GM12878 (cell line): ENCODE results near the gene C15orf40. TPM values are rescaled to one million over a fixed set of nuclear protein-coding genes. Genes with fewer than 3 reads are reported as not detected.

Source experiments
- ATAC-seq: fragments of 200-7000 bp; cut with Tn5 transposase; 3 replicates; pipeline ENCODE4 v1.9.1; 2020; ENCODE audit warnings: mild to moderate bottlenecking, moderate library complexity
- BruUV-seq: library from RNA; stranded (reverse); fragments of 400-500 nt; replicated peaks from 2 replicates; lab custom pipeline; 2021; lab: Mats Ljungman, UMichigan
- CTCF ChIA-PET: fragments of 300-600 bp; sonication (Branson Sonifier 250); formaldehyde crosslinking; extraction: SDS; loops from one replicate; lab custom pipeline; 2021; ENCODE audit warnings: inconsistent platforms; lab: Yijun Ruan, JAX
- POLR2A ChIA-PET: fragments of 350-600 bp; formaldehyde crosslinking; extraction: SDS; loops from one replicate; lab custom pipeline; 2021; ENCODE audit warnings: inconsistent platforms; lab: Charles Lee
- RAD21 ChIA-PET: fragments of 300-600 bp; sonication (Branson Sonifier 250); formaldehyde crosslinking; loops from one replicate; lab custom pipeline; 2023; ENCODE audit warnings: antibody characterized with exemption; ENCODE audit not compliant: unreplicated experiment; lab: Charles Lee
- SMC1A ChIA-PET: fragments of 300-600 bp; sonication (Branson Sonifier 250); formaldehyde crosslinking; loops from one replicate; lab custom pipeline; 2023; ENCODE audit not compliant: unreplicated experiment, uncharacterized antibody; lab: Charles Lee
- DNase-seq: peaks from one replicate; pipeline ENCODE4 v3.0.0-alpha.2; 2011; ENCODE audit warnings: low read depth, low spot score
- FAIRE-seq: peaks from 3 replicates; lab custom pipeline; 2011; peaks lifted over from hg19 to GRCh38; lab: Jason Lieb, UNC
- H2AFZ ChIP-seq: 2 replicates; pipeline ENCODE4 v1.6.0; 2011; ENCODE audit warnings: low read depth, low read length, control low read depth; ENCODE audit not compliant: control insufficient read depth
- H3K27ac ChIP-seq: 2 replicates; pipeline ENCODE4 v1.5.1; 2011; ENCODE audit warnings: control low read depth; ENCODE audit not compliant: control insufficient read depth, insufficient read depth
- H3K27me3 ChIP-seq, 2 experiments: replicated peaks in 1 of 2; 2 replicates each; pipeline versions ENCODE4 v1.6.0 to v1.6.1; 2011; ENCODE audit warnings: low read length in 1 of 2; ENCODE audit not compliant: control insufficient read depth in 2 of 2, insufficient read depth in 2 of 2
- H3K36me3 ChIP-seq, 2 experiments: 2 replicates each; pipeline ENCODE4 v1.5.1; 2011; ENCODE audit warnings: low read length in 1 of 2; ENCODE audit not compliant: control insufficient read depth in 2 of 2, insufficient read depth in 2 of 2
- H3K4me1 ChIP-seq: 2 replicates; pipeline ENCODE4 v1.6.1; 2011; ENCODE audit warnings: mild to moderate bottlenecking, low read length, moderate library complexity, mixed read lengths; ENCODE audit not compliant: control insufficient read depth, insufficient read depth
- H3K4me2 ChIP-seq: 2 replicates; pipeline ENCODE4 v1.6.0; 2011; ENCODE audit warnings: control low read depth; ENCODE audit not compliant: control insufficient read depth, insufficient read depth
- H3K4me3 ChIP-seq: fragments of 200-600 bp; sonication (generic); 2 replicates; pipeline ENCODE4 v1.5.1; 2016
- H3K79me2 ChIP-seq: 2 replicates; pipeline ENCODE4 v1.6.0; 2011; ENCODE audit warnings: low read length; ENCODE audit not compliant: control insufficient read depth, insufficient read depth
- H3K9ac ChIP-seq: 2 replicates; pipeline ENCODE4 v1.8.0; 2011; ENCODE audit warnings: low read length, control low read depth, mixed read lengths; ENCODE audit not compliant: control insufficient read depth, insufficient read depth
- H3K9me3 ChIP-seq: replicated peaks from 3 replicates; pipeline ENCODE4 v1.5.1; 2011; ENCODE audit warnings: mild to moderate bottlenecking, low read length; ENCODE audit not compliant: control insufficient read depth, insufficient read depth
- H4K20me1 ChIP-seq: 2 replicates; pipeline ENCODE4 v1.6.0; 2011; ENCODE audit not compliant: control insufficient read depth, insufficient read depth
- CHD2 ChIP-seq: IDR thresholded peaks from 2 replicates; pipeline ENCODE4 v1.6.1; 2011; ENCODE audit warnings: low read depth, low read length, improper control_type of control experiment, borderline replicate concordance
- CREB1 ChIP-seq: IDR thresholded peaks from 2 replicates; pipeline ENCODE4 v1.6.1; 2012; ENCODE audit warnings: low read depth, mild to moderate bottlenecking, inconsistent platforms
- IRF4 ChIP-seq: IDR thresholded peaks from 2 replicates; pipeline ENCODE4 v1.6.1; 2011; ENCODE audit warnings: low read depth, low read length
- KDM1A ChIP-seq: fragments of 200-600 bp; sonication (generic); IDR thresholded peaks from 2 replicates; pipeline ENCODE4 v1.6.1; 2016; ENCODE audit warnings: borderline replicate concordance
- RAD21 ChIP-seq: IDR thresholded peaks from 2 replicates; pipeline ENCODE4 v1.6.1; 2011; ENCODE audit warnings: mild to moderate bottlenecking, low read depth, low read length, moderate library complexity; ENCODE audit not compliant: insufficient read depth
- SMARCA5 ChIP-seq: fragments of 450-650 bp; IDR thresholded peaks from 2 replicates; pipeline ENCODE4 v1.6.1; 2017; ENCODE audit warnings: mild to moderate bottlenecking
- SMC3 ChIP-seq: IDR thresholded peaks from 2 replicates; pipeline ENCODE4 v1.6.1; 2011; ENCODE audit warnings: low read length, improper control_type of control experiment, borderline replicate concordance
- TAF1 ChIP-seq: IDR thresholded peaks from 2 replicates; pipeline ENCODE4 v1.6.1; 2011; ENCODE audit warnings: mild to moderate bottlenecking, low read depth, low read length, borderline replicate concordance
- YY1 ChIP-seq: IDR thresholded peaks from 2 replicates; pipeline ENCODE4 v1.6.1; 2011; ENCODE audit warnings: low read depth, mild to moderate bottlenecking, low read length
- ZBED1 ChIP-seq: IDR thresholded peaks from 2 replicates; pipeline ENCODE4 v1.6.1; 2016; ENCODE audit warnings: borderline replicate concordance
- ZNF622 ChIP-seq: fragments of 450-650 bp; IDR thresholded peaks from 2 replicates; pipeline ENCODE4 v1.6.1; 2017; ENCODE audit warnings: mild to moderate bottlenecking, inconsistent platforms
- ZZZ3 ChIP-seq: IDR thresholded peaks from 2 replicates; pipeline ENCODE4 v1.6.1; 2011; ENCODE audit warnings: low read depth; ENCODE audit not compliant: control insufficient read depth, insufficient read length
- WGBS: methylation state at CpG from one replicate; pipeline ENCODE4 v1.1.6; 2016; ENCODE audit warnings: low lambda C conversion rate; ENCODE audit not compliant: insufficient replicate concordance, insufficient coverage; ENCODE audit errors: missing lambda C conversion rate; 5-methylcytosine and 5-hydroxymethylcytosine counted together
- in situ Hi-C: fragments of 300-500 bp; cut with MboI; formaldehyde crosslinking; loops from 9 replicates; pipeline ENCODE4 v1.14.3; 2018; ENCODE audit warnings: mixed read lengths
- intact Hi-C: fragments of 100-400 bp; cut with micrococcal nuclease; formaldehyde crosslinking; loops from one replicate; pipeline ENCODE4 v1.14.2; 2022; ENCODE audit not compliant: unreplicated experiment
- polyA plus RNA-seq, 11 experiments: library from polyadenylated mRNA; depleted of rRNA in 4 of 11; unstranded in 6 of 11; stranded (reverse) in 5 of 11; fragments of >200 nt; fragmentation: Nextera tagmentation in 4 of 11; fragmentation: Illumina TruSeq in 1 of 11; extraction: Ambion mirVana in 4 of 11; extraction: Trizol in 1 of 11; gene quantifications; 1 replicate in 1 of 11; 2 replicates in 10 of 11; pipeline versions ENCODE4 v1.2.1 to v1.2.3, GENCODE V29; 2011 to 2016; ENCODE audit warnings: inconsistent platforms in 2 of 11, missing spikeins in 2 of 11, low read depth in 1 of 11
- total RNA-seq, 4 experiments: library from RNA; depleted of rRNA in 3 of 4; stranded (reverse); fragments of >200 nt in 3 of 4; fragmentation: Illumina TruSeq in 1 of 4; extraction: Trizol in 1 of 4; gene quantifications; 2 replicates each; pipeline versions ENCODE4 v1.2.1 to v1.2.3, GENCODE V29; 2013 to 2021
- TF ChIP-seq, protein P1 (sequence below): fragments of 450-650 bp; IDR thresholded peaks from 2 replicates; pipeline ENCODE4 v1.6.1; 2017; ENCODE audit warnings: mild to moderate bottlenecking, moderate library complexity
- TF ChIP-seq, protein P2 (sequence below): fragments of 450-650 bp; IDR thresholded peaks from 2 replicates; pipeline ENCODE4 v1.6.1; 2017; ENCODE audit warnings: low read depth, mild to moderate bottlenecking, moderate library complexity
- TF ChIP-seq, protein P3 (sequence below), 3 experiments: IDR thresholded peaks in 2 of 3; conservative IDR thresholded peaks in 1 of 3; 2 replicates each; pipeline ENCODE4 v1.5.1; 2011; ENCODE audit warnings: low read depth in 3 of 3, low read length in 3 of 3, mild to moderate bottlenecking in 3 of 3, control low read depth in 2 of 3, moderate library complexity in 2 of 3, inconsistent platforms in 1 of 3, mixed read lengths in 1 of 3; ENCODE audit not compliant: control insufficient read depth in 2 of 3, insufficient read depth in 1 of 3; ENCODE audit errors: extremely low read depth in 1 of 3

C15orf40 gene
- total and polyA plus RNA-seq, 10 of the 15 experiments (the other 5 are each of a cell fraction or from before 2014, with no cell fraction given), result 21.3 to 70.0 (median 31.8) TPM

DNA sequence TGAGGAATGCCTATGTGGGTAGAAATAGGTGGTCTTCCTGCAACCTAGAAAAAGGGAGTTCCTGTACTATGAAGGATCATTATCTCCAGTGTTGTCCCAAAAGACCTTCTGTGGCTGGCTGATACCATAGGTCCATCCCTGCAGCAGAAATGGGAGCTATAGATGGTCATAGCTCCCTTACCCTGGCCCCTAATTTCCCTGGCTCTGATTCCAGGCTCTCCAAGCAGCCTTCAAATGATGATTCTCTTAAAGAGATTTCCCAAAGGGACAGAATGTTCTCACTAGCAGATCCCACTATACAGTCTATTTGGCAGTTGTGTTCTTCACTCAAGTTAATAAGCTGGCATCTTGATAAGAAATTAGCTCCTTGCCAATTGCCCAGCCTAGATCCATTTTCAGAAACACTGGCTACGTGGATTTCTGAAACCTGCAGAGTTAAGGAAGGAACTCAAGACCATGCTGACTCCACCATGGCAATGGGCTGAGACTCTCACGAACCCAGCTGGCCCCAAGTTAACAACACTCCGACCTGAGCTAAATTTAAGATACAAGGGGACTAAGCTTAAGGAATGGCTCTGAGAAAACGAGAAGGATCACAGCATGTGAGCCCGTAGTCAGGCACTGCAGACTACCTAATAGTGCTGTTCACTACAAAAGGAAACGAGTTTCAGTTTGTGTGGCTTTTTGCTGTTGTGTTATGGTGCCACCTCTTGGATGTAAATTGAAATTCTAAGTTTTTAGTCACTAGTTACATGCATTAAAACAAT is 11.4 kb downstream of the C15orf40 start:
- SMC1A ChIA-PET, result interaction anchor here (0.8 to 1.8 kb wide), 19 partner anchors 11 to 469 kb away, joined by 3 to 16 read pairs (median 4); partner anchors contain the start of genes RAMAC and RPS17
- peak; percentile 97 for ATAC-seq

More for the DNA sequence above, 11.4 kb downstream of the C15orf40 start:
- Histone ChIP-seq H3K27me3 (no peaks in the 10 kb centered on the region), H2AFZ (peak overlapping the region; percentile 86), H3K9me3 (no peaks in the 10 kb centered on the region), H3K4me3 (peak overlapping the region; percentile 59; the same call in 1 of the 2 replicates), H4K20me1 (no peaks in the 10 kb centered on the region), H3K9ac (peak overlapping the region; percentile 28; the same call in 1 of the 2 replicates), H3K4me2 (peak overlapping the region; percentile 89), H3K79me2 (no peaks in the 10 kb centered on the region), H3K36me3 (peaks cover 0 to 2% of the 10 kb centered on the region in 2 experiments; a peak in 1 of 4 replicates), H3K4me1 (no peaks in the 10 kb centered on the region; the same call in 1 of the 2 replicates), H3K27ac (no peak overlapping the region)
- RAD21 ChIA-PET, result interaction anchor here (0.8 to 2.9 kb wide), 8 partner anchors 10 to 338 kb away, joined by 3 to 11 read pairs (median 4); partner anchors contain the start of genes C15orf40 and RAMAC
- intact Hi-C loops, result loop anchor here (2.0 to 10.0 kb wide), 3 partner anchors 151 to 469 kb away; no protein-coding TSS in a partner anchor
- peak; percentile 98 for FAIRE-seq
- 0% methylated on average over 6 of the region's 6 CpGs for WGBS
- BruUV-seq, result no TSS peak
- CTCF ChIA-PET, result interaction anchor here (0.6 to 4.2 kb wide), 25 partner anchors 11 to 473 kb away, joined by 3 to 43 read pairs (median 4); partner anchors contain the start of genes C15orf40, FSD2, RAMAC and RPS17
- in situ Hi-C loops, result no loop called here
- POLR2A ChIA-PET, result interaction anchor here (0.5 to 0.8 kb wide), 2 partner anchors 26 to 469 kb away, joined by 3 to 4 read pairs; no protein-coding TSS in a partner anchor
- TF ChIP-seq SMC3, result peak; percentile 77; the same call in 1 of the 2 replicates
- TF ChIP-seq KDM1A, result no peak
- no peak for TF ChIP-seq CHD2
- TF ChIP-seq ZBED1, result no peak
- TF ChIP-seq, protein P1, sequence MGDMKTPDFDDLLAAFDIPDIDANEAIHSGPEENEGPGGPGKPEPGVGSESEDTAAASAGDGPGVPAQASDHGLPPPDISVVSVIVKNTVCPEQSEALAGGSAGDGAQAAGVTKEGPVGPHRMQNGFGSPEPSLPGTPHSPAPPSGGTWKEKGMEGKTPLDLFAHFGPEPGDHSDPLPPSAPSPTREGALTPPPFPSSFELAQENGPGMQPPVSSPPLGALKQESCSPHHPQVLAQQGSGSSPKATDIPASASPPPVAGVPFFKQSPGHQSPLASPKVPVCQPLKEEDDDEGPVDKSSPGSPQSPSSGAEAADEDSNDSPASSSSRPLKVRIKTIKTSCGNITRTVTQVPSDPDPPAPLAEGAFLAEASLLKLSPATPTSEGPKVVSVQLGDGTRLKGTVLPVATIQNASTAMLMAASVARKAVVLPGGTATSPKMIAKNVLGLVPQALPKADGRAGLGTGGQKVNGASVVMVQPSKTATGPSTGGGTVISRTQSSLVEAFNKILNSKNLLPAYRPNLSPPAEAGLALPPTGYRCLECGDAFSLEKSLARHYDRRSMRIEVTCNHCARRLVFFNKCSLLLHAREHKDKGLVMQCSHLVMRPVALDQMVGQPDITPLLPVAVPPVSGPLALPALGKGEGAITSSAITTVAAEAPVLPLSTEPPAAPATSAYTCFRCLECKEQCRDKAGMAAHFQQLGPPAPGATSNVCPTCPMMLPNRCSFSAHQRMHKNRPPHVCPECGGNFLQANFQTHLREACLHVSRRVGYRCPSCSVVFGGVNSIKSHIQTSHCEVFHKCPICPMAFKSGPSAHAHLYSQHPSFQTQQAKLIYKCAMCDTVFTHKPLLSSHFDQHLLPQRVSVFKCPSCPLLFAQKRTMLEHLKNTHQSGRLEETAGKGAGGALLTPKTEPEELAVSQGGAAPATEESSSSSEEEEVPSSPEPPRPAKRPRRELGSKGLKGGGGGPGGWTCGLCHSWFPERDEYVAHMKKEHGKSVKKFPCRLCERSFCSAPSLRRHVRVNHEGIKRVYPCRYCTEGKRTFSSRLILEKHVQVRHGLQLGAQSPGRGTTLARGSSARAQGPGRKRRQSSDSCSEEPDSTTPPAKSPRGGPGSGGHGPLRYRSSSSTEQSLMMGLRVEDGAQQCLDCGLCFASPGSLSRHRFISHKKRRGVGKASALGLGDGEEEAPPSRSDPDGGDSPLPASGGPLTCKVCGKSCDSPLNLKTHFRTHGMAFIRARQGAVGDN, result no peak
- TF ChIP-seq ZZZ3, result no peak
- TF ChIP-seq YY1, result no peak
- peak; percentile 88 for TF ChIP-seq RAD21
- TF ChIP-seq, protein P2, sequence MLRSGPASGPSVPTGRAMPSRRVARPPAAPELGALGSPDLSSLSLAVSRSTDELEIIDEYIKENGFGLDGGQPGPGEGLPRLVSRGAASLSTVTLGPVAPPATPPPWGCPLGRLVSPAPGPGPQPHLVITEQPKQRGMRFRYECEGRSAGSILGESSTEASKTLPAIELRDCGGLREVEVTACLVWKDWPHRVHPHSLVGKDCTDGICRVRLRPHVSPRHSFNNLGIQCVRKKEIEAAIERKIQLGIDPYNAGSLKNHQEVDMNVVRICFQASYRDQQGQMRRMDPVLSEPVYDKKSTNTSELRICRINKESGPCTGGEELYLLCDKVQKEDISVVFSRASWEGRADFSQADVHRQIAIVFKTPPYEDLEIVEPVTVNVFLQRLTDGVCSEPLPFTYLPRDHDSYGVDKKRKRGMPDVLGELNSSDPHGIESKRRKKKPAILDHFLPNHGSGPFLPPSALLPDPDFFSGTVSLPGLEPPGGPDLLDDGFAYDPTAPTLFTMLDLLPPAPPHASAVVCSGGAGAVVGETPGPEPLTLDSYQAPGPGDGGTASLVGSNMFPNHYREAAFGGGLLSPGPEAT, result no peak
- TF ChIP-seq, protein P3, sequence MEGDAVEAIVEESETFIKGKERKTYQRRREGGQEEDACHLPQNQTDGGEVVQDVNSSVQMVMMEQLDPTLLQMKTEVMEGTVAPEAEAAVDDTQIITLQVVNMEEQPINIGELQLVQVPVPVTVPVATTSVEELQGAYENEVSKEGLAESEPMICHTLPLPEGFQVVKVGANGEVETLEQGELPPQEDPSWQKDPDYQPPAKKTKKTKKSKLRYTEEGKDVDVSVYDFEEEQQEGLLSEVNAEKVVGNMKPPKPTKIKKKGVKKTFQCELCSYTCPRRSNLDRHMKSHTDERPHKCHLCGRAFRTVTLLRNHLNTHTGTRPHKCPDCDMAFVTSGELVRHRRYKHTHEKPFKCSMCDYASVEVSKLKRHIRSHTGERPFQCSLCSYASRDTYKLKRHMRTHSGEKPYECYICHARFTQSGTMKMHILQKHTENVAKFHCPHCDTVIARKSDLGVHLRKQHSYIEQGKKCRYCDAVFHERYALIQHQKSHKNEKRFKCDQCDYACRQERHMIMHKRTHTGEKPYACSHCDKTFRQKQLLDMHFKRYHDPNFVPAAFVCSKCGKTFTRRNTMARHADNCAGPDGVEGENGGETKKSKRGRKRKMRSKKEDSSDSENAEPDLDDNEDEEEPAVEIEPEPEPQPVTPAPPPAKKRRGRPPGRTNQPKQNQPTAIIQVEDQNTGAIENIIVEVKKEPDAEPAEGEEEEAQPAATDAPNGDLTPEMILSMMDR (IDR thresholded peaks at IDR 0.05 in 2 of 3, conservative IDR thresholded peaks at IDR 0.05 in 1 of 3; ENCODE audit: control insufficient read depth in 2 of 3, extremely low read depth in 1 of 3, insufficient read depth in 1 of 3, low read depth in 3 of 3, low read length in 3 of 3), result peak; percentile 47 to 75 (median 59); a peak in 5 of 6 replicates
- TF ChIP-seq SMARCA5, result peak; percentile 38; the same call in 1 of the 2 replicates
- TF ChIP-seq IRF4, result no peak
- no peak for TF ChIP-seq ZNF622
- no peak for TF ChIP-seq CREB1
- no peak for TF ChIP-seq TAF1
- DNase-seq, result peak; percentile 43
